Activated CD4-positive, CD25-positive, alpha-beta regulatory T cell treated with anti-CD3 and anti-CD28 coated beads, Interleukin-2, amount 50 U/mL, for 24 hours (primary cell): Measurements from ENCODE around the gene UBB.
A peak's percentile ranks its signal among the peaks of the same experiment; 100 is the strongest.

Source experiments
- ATAC-seq, 2 donors: fragments of 150-1000 bp; cut with Tn5 transposase; one replicate each; pipeline ENCODE4 v1.10.0; 2021; ENCODE audit warnings: mild to moderate bottlenecking in 1 of 2, moderate library complexity in 1 of 2

The UBB gene

GRCh38 chr17:16419074-16419928 lies 38.4 kb downstream of the UBB start:
- ATAC-seq = peak; percentile 77 to 82

- peak in 1 of 2 donors; percentile 4 for ATAC-seq
Observed at GRCh38 chr17:16419929-16420271, 39.0 kb downstream of the UBB start.

- no peak for ATAC-seq
Observed at GRCh38 chr17:16422416-16422815, 41.5 kb downstream of the UBB start.

- no peak for ATAC-seq
Observed at GRCh38 chr17:16423226-16423872, 42.5 kb downstream of the UBB start.

GRCh38 chr17:16425202-16425601 lies 44.3 kb downstream of the UBB start:
- no peak for ATAC-seq

DNA sequence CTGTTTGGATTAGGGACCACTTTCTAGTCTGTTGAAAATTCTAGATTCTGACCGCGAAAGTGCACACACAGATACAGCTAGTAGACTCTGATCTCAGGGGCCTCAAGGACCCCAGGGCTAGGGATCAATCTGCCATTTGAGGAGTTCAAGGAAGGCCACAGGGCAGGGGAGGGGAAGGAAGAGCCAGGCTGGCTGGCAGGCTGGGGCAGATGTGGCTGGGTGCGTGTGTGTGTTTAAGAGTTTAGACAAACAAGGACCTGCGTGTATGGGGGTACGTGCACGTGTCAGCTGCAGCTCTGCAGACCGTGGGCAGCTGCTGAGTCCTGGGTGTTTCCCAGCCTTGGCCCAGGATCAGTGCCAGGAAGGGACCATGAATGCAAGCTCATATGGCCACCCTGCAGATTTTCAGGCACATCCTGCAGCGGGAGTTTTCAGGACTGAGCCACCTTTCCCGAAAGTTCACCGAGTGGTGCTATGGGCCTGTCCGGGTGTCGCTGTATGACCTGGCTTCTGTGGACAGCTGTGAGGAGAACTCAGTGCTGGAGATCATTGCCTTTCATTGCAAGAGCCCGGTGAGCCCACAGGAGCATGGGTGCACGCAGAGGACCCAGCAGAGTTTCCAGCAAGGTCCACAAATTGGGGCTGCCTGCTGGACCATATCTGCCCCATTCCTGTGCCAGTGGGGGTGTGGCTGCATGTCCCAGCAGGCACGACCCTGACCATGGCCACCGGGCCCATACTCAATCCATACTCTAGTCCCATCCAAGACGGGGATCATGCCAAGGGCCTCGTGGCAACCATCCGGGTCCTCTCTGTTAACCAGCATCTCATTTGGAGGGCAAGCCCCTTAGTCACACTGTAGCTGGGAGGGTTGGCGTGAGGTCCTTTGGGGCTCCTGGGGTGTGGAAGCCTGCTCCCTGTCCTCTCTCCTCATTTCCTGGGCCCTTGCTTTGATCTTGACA lies 45.1 kb downstream of the UBB start:
- no peak for ATAC-seq

GRCh38 chr17:16427020-16427419 lies 46.1 kb downstream of the UBB start:
- no peak for ATAC-seq

DNA sequence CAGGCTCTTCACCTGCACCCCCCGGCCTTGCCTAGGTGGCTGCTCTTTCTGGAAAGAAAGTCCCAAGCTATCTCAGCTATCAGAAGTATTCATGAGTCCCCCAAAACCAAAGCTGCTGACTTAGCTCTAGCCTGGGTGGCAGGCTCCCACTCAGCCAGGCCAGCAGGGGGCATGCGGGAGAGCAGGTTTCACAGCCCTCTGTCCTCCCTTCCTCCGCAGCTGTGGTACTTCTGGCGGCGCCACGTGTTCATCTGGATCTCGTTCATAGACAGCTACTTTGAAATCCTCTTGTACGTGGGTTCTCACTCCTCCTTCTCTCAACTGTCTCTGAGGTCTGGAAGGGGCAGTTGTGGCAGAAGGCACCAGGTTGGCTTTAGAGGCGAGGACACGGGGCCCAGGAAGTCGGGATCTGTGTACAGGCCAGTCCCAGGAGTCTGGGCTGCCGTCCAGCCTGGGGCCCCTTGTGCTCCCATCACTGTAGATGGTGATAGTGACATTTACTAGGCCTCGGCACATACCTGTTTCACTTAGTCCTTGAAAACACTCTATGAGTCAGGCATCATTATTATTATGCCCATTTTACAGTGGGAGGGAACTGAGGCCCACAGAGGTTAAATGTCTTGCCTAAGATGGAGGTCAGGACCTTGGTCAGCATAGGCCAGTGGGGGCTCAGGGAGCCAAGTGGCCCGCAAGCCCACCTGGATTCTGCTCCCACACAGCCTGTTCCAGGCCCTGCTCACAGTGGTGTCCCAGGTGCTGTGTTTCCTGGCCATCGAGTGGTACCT lies 47.4 kb downstream of the UBB start:
- ATAC-seq = peak; percentile 74 to 85

DNA sequence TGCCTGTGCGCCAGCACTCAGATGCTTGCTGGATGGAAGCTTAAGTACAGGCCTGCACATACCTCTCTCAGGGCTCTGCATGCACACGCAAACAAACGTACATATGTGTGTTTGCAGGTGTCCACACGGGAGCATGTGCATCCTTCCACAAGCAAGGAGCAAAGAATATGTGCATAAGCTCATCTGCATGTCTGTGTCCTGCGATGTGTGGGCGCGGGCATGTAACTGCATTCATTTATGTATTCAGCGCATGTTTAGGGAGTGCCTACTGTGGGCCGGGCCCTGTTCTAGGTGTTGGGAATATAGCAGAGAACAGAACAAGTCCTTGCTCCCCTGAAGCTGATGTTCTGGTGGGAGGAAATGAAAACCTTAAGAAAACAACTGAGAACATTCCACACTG lies 48.2 kb downstream of the UBB start:
- no peak for ATAC-seq

- ATAC-seq = no peak
Observed at GRCh38 chr17:16430650-16431049, 49.8 kb downstream of the UBB start.

- ATAC-seq = no peak
Observed at GRCh38 chr17:16432017-16432416, 51.1 kb downstream of the UBB start.
